Measurements from ENCODE around the gene C22orf31.

DNA sequence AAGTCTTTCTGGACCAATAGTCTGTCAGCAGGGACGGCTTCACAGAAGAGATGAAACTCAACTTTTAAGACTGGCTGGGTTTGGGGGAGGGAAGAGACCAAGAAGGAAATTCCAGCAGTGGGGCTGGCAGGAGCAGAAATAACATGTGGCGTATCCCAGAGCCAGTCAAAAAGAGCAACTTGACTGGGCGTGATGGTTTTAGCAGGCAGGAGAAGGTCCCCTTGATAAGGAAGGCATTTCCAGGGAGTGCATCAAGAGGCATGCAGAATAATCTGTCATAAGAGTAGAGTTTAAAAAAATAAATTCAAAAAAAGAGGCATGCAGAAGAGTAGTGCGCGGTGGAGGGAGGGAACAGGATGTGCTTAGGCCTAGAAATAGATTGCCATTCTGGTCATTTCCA lies 52.5 kb downstream of the C22orf31 start:
- TF ChIP-seq CTCF (conservative IDR thresholded peaks at IDR 0.05; ENCODE audit: low read depth, low read length) = no peak
- TF ChIP-seq EZH2 (IDR thresholded peaks at IDR 0.05; ENCODE audit: borderline replicate concordance, low read depth, low read length, poor library complexity, severe bottlenecking) = no peak
